T-helper 2 cell treated with Interferon-gamma antibody and Interleukin-4, amounts not matched to agents 5 μg/mL and 100 μg/mL, for 36 hours (primary cell): ENCODE results near the gene DNAH7.

ENCODE experiments used
- DNase-seq: peaks from one replicate; pipeline ENCODE4 v3.0.0; 2021; ENCODE audit warnings: low spot score
- H3K27ac Mint-ChIP-seq: one replicate; pipeline ENCODE4 v1.8.0; 2021; ENCODE audit warnings: mild to moderate bottlenecking, mixed read lengths
- H3K27me3 Mint-ChIP-seq: one replicate; pipeline ENCODE4 v1.8.0; 2021; ENCODE audit warnings: low read depth, mixed read lengths
- H3K36me3 Mint-ChIP-seq: one replicate; pipeline ENCODE4 v1.8.0; 2021; ENCODE audit warnings: low read depth, mixed read lengths
- H3K4me1 Mint-ChIP-seq: one replicate; pipeline ENCODE4 v1.8.0; 2021; ENCODE audit warnings: low read depth, mixed read lengths
- H3K4me3 Mint-ChIP-seq: one replicate; pipeline ENCODE4 v1.8.0; 2022; ENCODE audit warnings: mild to moderate bottlenecking, moderate library complexity, mixed read lengths
- H3K9me3 Mint-ChIP-seq: one replicate; pipeline ENCODE4 v1.8.0; 2021; ENCODE audit warnings: mixed read lengths

The DNAH7 gene

GRCh38 chr2:196068271-196069209, at the start of gene DNAH7:
DNAH7 (minus strand) TSS chr2:196068837; CDS start chr2:196068711, 126 bp downstream.
- DNase-seq: peak; percentile 85
- Mint-ChIP-seq H3K27me3 (peaks cover 25% of the 10 kb centered on the region), H3K4me1 (peaks cover 8% of the 10 kb centered on the region), H3K36me3 (no peaks in the 10 kb centered on the region), H3K27ac (peak within 1 kb of the TSS; percentile 67), H3K9me3 (no peaks in the 10 kb centered on the region), H3K4me3 (peak within 1 kb of the TSS; percentile 83)

- Mint-ChIP-seq H3K27me3 (peaks cover 2% of the 10 kb centered on the region), H3K36me3 (no peaks in the 10 kb centered on the region), H3K4me3 (no peak overlapping the region), H3K4me1 (peaks cover 14% of the 10 kb centered on the region), H3K27ac (no peak overlapping the region), H3K9me3 (no peaks in the 10 kb centered on the region)
- DNase-seq: no peak
Measured at GRCh38 chr2:196117214-196117705, 48.6 kb upstream of the DNAH7 start.

GRCh38 chr2:196113061-196113974, 44.7 kb upstream of the DNAH7 start:
- no peak overlapping the region for H3K27ac Mint-ChIP-seq
- peak overlapping the region; percentile 54 for H3K4me3 Mint-ChIP-seq
- H3K36me3 Mint-ChIP-seq: no peaks in the 10 kb centered on the region
- H3K4me1 Mint-ChIP-seq: peaks cover 15% of the 10 kb centered on the region
- no peaks in the 10 kb centered on the region for H3K9me3 Mint-ChIP-seq
- no peak for DNase-seq
- no peaks in the 10 kb centered on the region for H3K27me3 Mint-ChIP-seq

GRCh38 chr2:196112418-196113034, 43.9 kb upstream of the DNAH7 start:
- no peak overlapping the region for H3K27ac Mint-ChIP-seq
- H3K27me3 Mint-ChIP-seq: no peaks in the 10 kb centered on the region
- DNase-seq: no peak
- H3K36me3 Mint-ChIP-seq: no peaks in the 10 kb centered on the region
- no peak overlapping the region for H3K4me3 Mint-ChIP-seq
- peaks cover 15% of the 10 kb centered on the region for H3K4me1 Mint-ChIP-seq
- H3K9me3 Mint-ChIP-seq: no peaks in the 10 kb centered on the region

GRCh38 chr2:196108604-196109003, 40.0 kb upstream of the DNAH7 start:
- Mint-ChIP-seq H3K9me3 (no peaks in the 10 kb centered on the region), H3K36me3 (peaks cover 2% of the 10 kb centered on the region), H3K4me1 (peaks cover 17% of the 10 kb centered on the region), H3K27me3 (no peaks in the 10 kb centered on the region), H3K4me3 (no peak overlapping the region), H3K27ac (no peak overlapping the region)
- DNase-seq: no peak

- peaks cover 17% of the 10 kb centered on the region for H3K4me1 Mint-ChIP-seq
Measured at GRCh38 chr2:196105951-196106350, 37.3 kb upstream of the DNAH7 start.

GRCh38 chr2:196104066-196104465, 35.4 kb upstream of the DNAH7 start:
- Mint-ChIP-seq H3K36me3 (peaks cover 2% of the 10 kb centered on the region), H3K27me3 (no peaks in the 10 kb centered on the region), H3K27ac (no peak overlapping the region), H3K9me3 (no peaks in the 10 kb centered on the region), H3K4me1 (peaks cover 24% of the 10 kb centered on the region), H3K4me3 (no peak overlapping the region)
- no peak for DNase-seq

More at GRCh38 chr2:196105951-196106350, 37.3 kb upstream of the DNAH7 start:
- Mint-ChIP-seq H3K36me3 (peaks cover 2% of the 10 kb centered on the region), H3K27me3 (no peaks in the 10 kb centered on the region), H3K4me3 (no peak overlapping the region), H3K27ac (no peak overlapping the region), H3K9me3 (no peaks in the 10 kb centered on the region)
- DNase-seq: no peak

GRCh38 chr2:196103626-196104025, 35.0 kb upstream of the DNAH7 start:
- H3K27ac Mint-ChIP-seq: no peak overlapping the region
- peaks cover 24% of the 10 kb centered on the region for H3K4me1 Mint-ChIP-seq
- peaks cover 2% of the 10 kb centered on the region for H3K36me3 Mint-ChIP-seq
- no peak overlapping the region for H3K4me3 Mint-ChIP-seq
- no peaks in the 10 kb centered on the region for H3K27me3 Mint-ChIP-seq
- H3K9me3 Mint-ChIP-seq: no peaks in the 10 kb centered on the region
- DNase-seq: no peak

- peaks cover 24% of the 10 kb centered on the region for H3K4me1 Mint-ChIP-seq
- no peak overlapping the region for H3K27ac Mint-ChIP-seq
- H3K36me3 Mint-ChIP-seq: peaks cover 2% of the 10 kb centered on the region
Measured at GRCh38 chr2:196101325-196101991, 32.8 kb upstream of the DNAH7 start.

GRCh38 chr2:196099916-196100315, 31.3 kb upstream of the DNAH7 start:
- H3K4me3 Mint-ChIP-seq: no peak overlapping the region
- H3K4me1 Mint-ChIP-seq: peaks cover 19% of the 10 kb centered on the region
- H3K27ac Mint-ChIP-seq: no peak overlapping the region
- no peak for DNase-seq
- H3K36me3 Mint-ChIP-seq: no peaks in the 10 kb centered on the region
- H3K9me3 Mint-ChIP-seq: peaks cover under 1% of the 10 kb centered on the region
- H3K27me3 Mint-ChIP-seq: peaks cover 2% of the 10 kb centered on the region

More at GRCh38 chr2:196101325-196101991, 32.8 kb upstream of the DNAH7 start:
- Mint-ChIP-seq H3K27me3 (peaks cover 2% of the 10 kb centered on the region), H3K4me3 (no peak overlapping the region), H3K9me3 (no peaks in the 10 kb centered on the region)
- peak; percentile 40 for DNase-seq

GRCh38 chr2:196097864-196098660, 29.4 kb upstream of the DNAH7 start:
- Mint-ChIP-seq H3K27me3 (peaks cover 2% of the 10 kb centered on the region), H3K36me3 (peaks cover 3% of the 10 kb centered on the region), H3K27ac (no peak overlapping the region), H3K9me3 (peaks cover 19% of the 10 kb centered on the region), H3K4me3 (no peak overlapping the region), H3K4me1 (peaks cover 19% of the 10 kb centered on the region)
- no peak for DNase-seq

GRCh38 chr2:196096982-196097745, 28.5 kb upstream of the DNAH7 start:
- H3K9me3 Mint-ChIP-seq: peaks cover 24% of the 10 kb centered on the region
- H3K4me3 Mint-ChIP-seq: no peak overlapping the region
- H3K27ac Mint-ChIP-seq: no peak overlapping the region
- H3K4me1 Mint-ChIP-seq: peaks cover 16% of the 10 kb centered on the region
- no peak for DNase-seq
- peaks cover 2% of the 10 kb centered on the region for H3K27me3 Mint-ChIP-seq
- H3K36me3 Mint-ChIP-seq: peaks cover 3% of the 10 kb centered on the region
